ENCODE results near the gene PARM1.
A peak's percentile ranks its signal among the peaks of the same experiment; 100 is the strongest.

Gene PARM1

GRCh38 chr4:74932832-74933561 is at the start of gene PARM1:
Gene PARM1 (plus strand): TSS chr4:74933116. CDS start chr4:74933328, 212 bp downstream.
- peak; percentile 46 for DNase-seq

GRCh38 chr4:74884266-74884665 is 48.6 kb upstream of the PARM1 start:
- no peak for DNase-seq

- peak; percentile 26 for DNase-seq
Measured at GRCh38 chr4:74886484-74886883, 46.4 kb upstream of the PARM1 start.

- DNase-seq: no peak
Measured at GRCh38 chr4:74890341-74890740, 42.6 kb upstream of the PARM1 start.

GRCh38 chr4:74891037-74891436 is 41.9 kb upstream of the PARM1 start:
- no peak for DNase-seq

GRCh38 chr4:74893171-74893570 is 39.7 kb upstream of the PARM1 start:
- DNase-seq: no peak

GRCh38 chr4:74896595-74896994 is 36.3 kb upstream of the PARM1 start:
- no peak for DNase-seq

- DNase-seq: no peak
Measured at GRCh38 chr4:74897386-74897785, 35.5 kb upstream of the PARM1 start.

GRCh38 chr4:74900862-74901261 is 32.1 kb upstream of the PARM1 start:
- DNase-seq: no peak

- no peak for DNase-seq
Measured at GRCh38 chr4:74904509-74905065, 28.3 kb upstream of the PARM1 start.

- DNase-seq: no peak
Measured at GRCh38 chr4:74906771-74907170, 26.1 kb upstream of the PARM1 start.

GRCh38 chr4:74919783-74920182 is 13.1 kb upstream of the PARM1 start:
- DNase-seq: no peak

GRCh38 chr4:74920704-74921103 is 12.2 kb upstream of the PARM1 start:
- DNase-seq: no peak

GRCh38 chr4:74921490-74921889 is 11.4 kb upstream of the PARM1 start:
- no peak for DNase-seq

GRCh38 chr4:74926007-74926406 is 6.9 kb upstream of the PARM1 start:
- no peak for DNase-seq

GRCh38 chr4:74930162-74930561 is 2.8 kb upstream of the PARM1 start:
- DNase-seq: no peak

GRCh38 chr4:74931376-74931775 is 1.5 kb upstream of the PARM1 start:
- no peak for DNase-seq

- DNase-seq: no peak
Measured at GRCh38 chr4:74932010-74932409, 906 bp upstream of the PARM1 start.

- no peak for DNase-seq
Measured at GRCh38 chr4:74933562-74934015, 673 bp downstream of the PARM1 start.

- peak; percentile 17 for DNase-seq
Measured at GRCh38 chr4:74934016-74934831, 1.3 kb downstream of the PARM1 start.

- peak; percentile 23 for DNase-seq
Measured at GRCh38 chr4:74934888-74935287, 2.0 kb downstream of the PARM1 start.

GRCh38 chr4:74941123-74941522 is 8.2 kb downstream of the PARM1 start:
- DNase-seq: no peak

- no peak for DNase-seq
Measured at GRCh38 chr4:74942251-74942917, 9.5 kb downstream of the PARM1 start.

Measured in DMS 273 treated with DMSO at 0.1 percent for 48 hours (cell line).